ENCODE measurements around the gene KIAA1671. TPM values are rescaled to one million over a fixed set of nuclear protein-coding genes. Genes with fewer than 3 reads are reported as not detected.

Gene KIAA1671
- total and polyA plus RNA-seq, 9 of the 15 experiments (the other 6 are each of a cell fraction or from before 2014, with no cell fraction given): under 0.01 to 0.11 (median 0.02) TPM; not detected in 5

GRCh38 chr22:25099202-25099601 is 146.7 kb downstream of the KIAA1671 start:
- no peaks in the 10 kb centered on the region for H3K9me1 ChIP-seq (ENCODE audit: control insufficient read depth, insufficient read depth, low read length)
- DNase-seq (ENCODE audit: extremely low read depth in 1 of 4, low spot score in 3 of 4): no peak
- TF ChIP-seq KLF6 (CRISPR knock-in tag; IDR thresholded peaks at IDR 0.05; ENCODE audit: borderline replicate concordance) (no peak), KLF13 (tag; IDR thresholded peaks at IDR 0.05; ENCODE audit: borderline replicate concordance, low read depth) (no peak), LEF1 (IDR thresholded peaks at IDR 0.05) (no peak), XRCC5 (IDR thresholded peaks at IDR 0.05; ENCODE audit: low read depth, low read length) (no peak), NEUROD1 (IDR thresholded peaks at IDR 0.05; ENCODE audit: borderline replicate concordance, low read depth, low read length, partially characterized antibody) (no peak), ELK3 (CRISPR knock-in tag; IDR thresholded peaks at IDR 0.05) (no peak), ZNF583 (CRISPR knock-in tag; IDR thresholded peaks at IDR 0.05) (no peak), CREB3L1 (IDR thresholded peaks at IDR 0.05; ENCODE audit: borderline replicate concordance, low read depth) (no peak), THRB (CRISPR knock-in tag; conservative IDR thresholded peaks at IDR 0.05) (no peak), NFIC (IDR thresholded peaks at IDR 0.05) (no peak), ZBED1 (IDR thresholded peaks at IDR 0.05) (no peak), NFE2L1 (tag; IDR thresholded peaks at IDR 0.05; ENCODE audit: borderline replicate concordance, low read depth) (no peak)
- peaks cover 0 to 13% of the 10 kb centered on the region in 2 experiments; a peak in 2 of 5 replicates for H3K27me3 ChIP-seq (ENCODE audit: control insufficient read depth in 2 of 2, insufficient read depth in 2 of 2, low read length in 2 of 2)
- H3K79me2 ChIP-seq (ENCODE audit: control insufficient read depth, insufficient read depth, low read length): no peaks in the 10 kb centered on the region
- ChIA-PET CTCF (ENCODE audit: low intra/inter-chr PET ratio) (no interaction called here), POLR2A (no interaction called here)
- no peak for ATAC-seq
- intact Hi-C loops (cut with micrococcal nuclease) (no loop called here), in situ Hi-C loops (cut with MboI) (no loop called here)
- no peak overlapping the region for H2AFZ ChIP-seq (ENCODE audit: low read depth, low read length)
- no peaks in the 10 kb centered on the region for H3K9me3 ChIP-seq (replicated peaks; ENCODE audit: control insufficient read depth, insufficient read depth, low read depth, low read length)
- H3K36me3 ChIP-seq (ENCODE audit: control insufficient read depth, insufficient read depth, low read length): no peaks in the 10 kb centered on the region
- no peak overlapping the region for H3K4me2 ChIP-seq (ENCODE audit: insufficient read depth, low read length)
- BruUV-seq (replicated peaks): no TSS peak
- WGBS (ENCODE audit: insufficient coverage, low coverage, missing lambda C conversion rate): 4% methylated on average over 3 of the region's 4 CpGs
- no peak for FAIRE-seq
- H3K4me1 ChIP-seq (replicated peaks in 1 of 2; ENCODE audit: control insufficient read depth in 2 of 2, insufficient read depth in 2 of 2, low read length in 2 of 2): peaks cover 0 to 9% of the 10 kb centered on the region in 2 experiments; a peak in 3 of 5 replicates
- no peak overlapping the region for H3K27ac ChIP-seq (ENCODE audit: extremely low read depth, low read depth, low read length)
- no peak overlapping the region for H3K9ac ChIP-seq (ENCODE audit: insufficient read depth in 1 of 2, low read depth in 2 of 2, low read length in 2 of 2)
- no peak overlapping the region for H3K4me3 ChIP-seq
- H4K20me1 ChIP-seq (replicated peaks; ENCODE audit: control insufficient read depth, insufficient read depth, low read length): no peaks in the 10 kb centered on the region
